K562 (cell line): ENCODE measurements around the gene ACOX2. TPM values are rescaled to one million over a fixed set of nuclear protein-coding genes. Genes with fewer than 3 reads are reported as not detected.

Source experiments
- ATAC-seq: fragments of 200-7000 bp; cut with Tn5 transposase; 3 replicates; pipeline ENCODE4 v1.9.1; 2020; ENCODE audit warnings: moderate library complexity
- BruUV-seq: library from RNA; stranded (reverse); fragments of 400-500 nt; replicated peaks from 2 replicates; lab custom pipeline; 2021; lab: Mats Ljungman, UMichigan
- CTCF ChIA-PET: fragments of 300-600 bp; formaldehyde crosslinking; extraction: SDS; loops from one replicate; lab custom pipeline; 2021; ENCODE audit warnings: low intra/inter-chr PET ratio; lab: Yijun Ruan, JAX
- POLR2A ChIA-PET: fragments of 300-600, 350-650 bp; sonication (Branson Sonifier 250); formaldehyde crosslinking; extraction: SDS; loops from one replicate; lab custom pipeline; 2021; ENCODE audit warnings: antibody characterized with exemption, inconsistent platforms; lab: Yijun Ruan, JAX
- DNase-seq, 4 experiments: peaks; one replicate each; pipeline versions ENCODE4 v3.0.0 to v3.0.0-alpha.2; 2011 to 2018; ENCODE audit warnings: low spot score in 3 of 4, mixed read lengths in 3 of 4; ENCODE audit errors: extremely low read depth in 1 of 4
- FAIRE-seq: peaks from 2 replicates; lab custom pipeline; 2011; peaks lifted over from hg19 to GRCh38; lab: Jason Lieb, UNC
- H2AFZ ChIP-seq: 2 replicates; pipeline ENCODE4 v1.6.0; 2011; ENCODE audit warnings: low read depth, low read length, control low read depth, inconsistent platforms
- H3K27ac ChIP-seq: fragments of 200-600 bp; 3 replicates; pipeline ENCODE4 v1.8.0; 2011; ENCODE audit warnings: low read depth, mild to moderate bottlenecking, control low read depth, inconsistent platforms, low read length, moderate library complexity, mixed read lengths; ENCODE audit errors: extremely low read depth
- H3K27me3 ChIP-seq, 2 experiments: fragments of 300-600 bp in 1 of 2; 2 replicates in 1 of 2; 3 replicates in 1 of 2; pipeline versions ENCODE4 v1.6.0 to v1.8.0; 2011; ENCODE audit warnings: inconsistent platforms in 2 of 2, low read length in 2 of 2, mild to moderate bottlenecking in 1 of 2, mixed read lengths in 1 of 2, moderate library complexity in 1 of 2; ENCODE audit not compliant: control insufficient read depth in 2 of 2, insufficient read depth in 2 of 2
- H3K36me3 ChIP-seq: fragments of 300-600 bp; 3 replicates; pipeline ENCODE4 v1.8.0; 2011; ENCODE audit warnings: mild to moderate bottlenecking, low read length, inconsistent platforms; ENCODE audit not compliant: control insufficient read depth, insufficient read depth
- H3K4me1 ChIP-seq, 2 experiments: fragments of 200-600 bp in 1 of 2; replicated peaks in 1 of 2; 2 replicates in 1 of 2; 3 replicates in 1 of 2; pipeline versions ENCODE4 v1.5.1 to v1.8.0; 2011; ENCODE audit warnings: inconsistent platforms in 2 of 2, low read length in 2 of 2, mild to moderate bottlenecking in 1 of 2, mixed read lengths in 1 of 2, moderate library complexity in 1 of 2; ENCODE audit not compliant: control insufficient read depth in 2 of 2, insufficient read depth in 2 of 2
- H3K4me2 ChIP-seq: 2 replicates; pipeline ENCODE4 v1.6.1; 2011; ENCODE audit warnings: low read length, control low read depth, inconsistent platforms, mixed read lengths; ENCODE audit not compliant: insufficient read depth
- H3K4me3 ChIP-seq: fragments of 200-600 bp; sonication (generic), shearing (Covaris generic); 2 replicates; pipeline ENCODE4 v1.5.1; 2016; ENCODE audit warnings: control low read depth, inconsistent platforms
- H3K79me2 ChIP-seq: fragments of 200-600 bp; 3 replicates; pipeline ENCODE4 v1.8.0; 2011; ENCODE audit warnings: low read length, inconsistent platforms; ENCODE audit not compliant: control insufficient read depth, insufficient read depth
- H3K9ac ChIP-seq, 2 experiments: 2 replicates each; pipeline versions ENCODE4 v1.6.0 to v1.6.1; 2011; ENCODE audit warnings: low read depth in 2 of 2, low read length in 2 of 2, control low read depth in 1 of 2, inconsistent platforms in 1 of 2, mild to moderate bottlenecking in 1 of 2, mixed read lengths in 1 of 2; ENCODE audit not compliant: insufficient read depth in 1 of 2
- H3K9me1 ChIP-seq: one replicate; pipeline ENCODE4 v1.6.0; 2011; ENCODE audit warnings: inconsistent platforms, mild to moderate bottlenecking, low read length, moderate library complexity; ENCODE audit not compliant: control insufficient read depth, insufficient read depth
- H3K9me3 ChIP-seq: replicated peaks from 2 replicates; pipeline ENCODE4 v1.5.1; 2011; ENCODE audit warnings: low read depth, low read length, inconsistent platforms; ENCODE audit not compliant: control insufficient read depth, insufficient read depth
- H4K20me1 ChIP-seq: replicated peaks from 2 replicates; pipeline ENCODE4 v1.6.1; 2011; ENCODE audit warnings: low read length, inconsistent platforms, mixed read lengths; ENCODE audit not compliant: control insufficient read depth, insufficient read depth
- ETS2 ChIP-seq: IDR thresholded peaks from 2 replicates; pipeline ENCODE4 v1.6.1; 2016; ENCODE audit warnings: borderline replicate concordance, missing genetic modification characterization, mild to moderate bottlenecking, moderate library complexity, missing compliant biosample characterization; ENCODE audit not compliant: poor library complexity, severe bottlenecking
- FOS ChIP-seq: IDR thresholded peaks from 3 replicates; pipeline ENCODE4 v1.6.1; 2011; ENCODE audit not compliant: insufficient read length; ENCODE audit errors: extremely low read depth
- RBM17 ChIP-seq: fragments of 200-400 bp; formaldehyde crosslinking; IDR thresholded peaks from 2 replicates; pipeline ENCODE4 v1.6.1; 2017; ENCODE audit warnings: low read depth, mild to moderate bottlenecking, low read length, borderline replicate concordance
- RFX5 ChIP-seq: IDR thresholded peaks from 2 replicates; pipeline ENCODE4 v1.6.1; 2011; ENCODE audit warnings: low read depth, mild to moderate bottlenecking, improper control_type of control experiment, low read length
- SETDB1 ChIP-seq: IDR thresholded peaks from one replicate; pipeline ENCODE4 v1.6.1; 2012; ENCODE audit warnings: low read length, control low read depth, inconsistent platforms
- SRSF3 ChIP-seq: fragments of 200-400 bp; formaldehyde crosslinking; IDR thresholded peaks from 2 replicates; pipeline ENCODE4 v1.6.1; 2016; ENCODE audit warnings: mild to moderate bottlenecking, low read length, moderate library complexity; ENCODE audit not compliant: insufficient read depth
- TRIM24 ChIP-seq, 2 experiments: fragments of 450-650 bp; IDR thresholded peaks; 2 replicates each; pipeline ENCODE4 v1.6.1; 2016
- U2AF2 ChIP-seq: fragments of 200-400 bp; formaldehyde crosslinking; optimal IDR thresholded peaks from 2 replicates; pipeline ENCODE3; 2017; ENCODE audit warnings: low read depth, mild to moderate bottlenecking, low read length
- ZNF175 ChIP-seq: fragments of 200-800 bp; sonication (Bioruptor generic); IDR thresholded peaks from 2 replicates; pipeline ENCODE4 v1.6.1; 2016; ENCODE audit warnings: low read depth, mild to moderate bottlenecking, missing genetic modification characterization, missing compliant biosample characterization
- WGBS: fragments of 100-300 bp; shearing (Covaris generic); methylation state at CpG from one replicate; pipeline ENCODE4 v1.1.6; 2016; ENCODE audit warnings: low coverage, mixed read lengths; ENCODE audit not compliant: insufficient coverage; ENCODE audit errors: missing lambda C conversion rate; 5-methylcytosine and 5-hydroxymethylcytosine counted together
- in situ Hi-C: fragments of 300-500 bp; cut with MboI; formaldehyde crosslinking; loops from 4 replicates; pipeline ENCODE4 v1.15.0; 2018; ENCODE audit warnings: inconsistent platforms, mixed read lengths
- intact Hi-C: fragments of 100-400 bp; cut with micrococcal nuclease; formaldehyde crosslinking; loops from 2 replicates; pipeline ENCODE4 v1.14.2; 2022
- polyA plus RNA-seq, 8 experiments: library from polyadenylated mRNA; depleted of rRNA in 4 of 8; stranded (reverse) in 5 of 8; unstranded in 3 of 8; fragments of >200 nt; fragmentation: Nextera tagmentation in 2 of 8; fragmentation: Illumina TruSeq in 1 of 8; extraction: Ambion mirVana in 2 of 8; extraction: Trizol in 1 of 8; gene quantifications; 2 replicates each; pipeline versions ENCODE4 v1.2.1 to v1.2.3, GENCODE V29; 2011 to 2014; ENCODE audit warnings: inconsistent platforms in 1 of 8, missing spikeins in 1 of 8
- total RNA-seq, 7 experiments: library from RNA; depleted of rRNA in 6 of 7; stranded (reverse); fragments of >200 nt in 6 of 7; fragmentation: Illumina TruSeq in 2 of 7; extraction: Trizol in 2 of 7; gene quantifications; 2 replicates each; pipeline versions ENCODE4 v1.2.1 to v1.2.3, GENCODE V29; 2011 to 2021; ENCODE audit warnings: low replicate concordance in 1 of 7
- TF ChIP-seq, protein P1 (sequence below): sonication (generic); formaldehyde crosslinking; IDR thresholded peaks from 2 replicates; pipeline ENCODE4 v1.8.1; 2023; ENCODE audit warnings: missing genetic modification reagents, mild to moderate bottlenecking, borderline replicate concordance

ACOX2 gene
- total and polyA plus RNA-seq, 9 of the 15 experiments (the other 6 are each of a cell fraction or from before 2014, with no cell fraction given), result 0.15 TPM; not detected in 8

DNA sequence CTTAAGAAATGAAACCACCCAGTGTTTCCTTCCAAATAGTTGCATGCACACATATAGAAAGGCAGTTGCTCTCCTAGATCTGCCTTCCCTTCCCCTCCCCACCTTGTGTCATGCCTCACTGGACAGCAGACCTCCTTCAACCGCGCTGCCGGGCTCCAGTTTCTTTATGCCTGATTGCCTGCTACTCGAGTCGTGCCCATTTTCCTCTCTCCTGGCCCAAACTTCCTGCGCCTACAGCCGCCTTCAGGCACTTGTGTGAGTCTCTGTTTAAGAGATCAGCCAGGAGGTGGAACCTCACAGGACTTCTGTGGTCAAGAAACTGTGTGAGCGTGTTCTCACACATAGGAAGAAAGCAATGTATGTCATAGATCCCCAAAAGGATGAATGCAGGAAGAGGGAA lies 49.0 kb upstream of the ACOX2 start:
- Histone ChIP-seq H3K4me3 (no peak overlapping the region), H3K4me2 (no peak overlapping the region), H3K9me3 (no peaks in the 10 kb centered on the region), H3K4me1 (peaks cover 0 to 12% of the 10 kb centered on the region in 2 experiments; a peak in 3 of 5 replicates), H3K27me3 (peaks cover 9 to 62% of the 10 kb centered on the region in 2 experiments; a peak in 4 of 5 replicates), H3K27ac (no peak overlapping the region), H4K20me1 (peaks cover 5% of the 10 kb centered on the region; the same call in 1 of the 2 replicates), H3K9ac (no peak overlapping the region), H2AFZ (no peak overlapping the region), H3K36me3 (no peaks in the 10 kb centered on the region), H3K9me1 (no peaks in the 10 kb centered on the region), H3K79me2 (no peaks in the 10 kb centered on the region)
- intact Hi-C loops, result no loop called here
- BruUV-seq, result no TSS peak
- WGBS, result 0% methylated on average over 5 of the region's 8 CpGs
- ChIA-PET POLR2A (no interaction called here), CTCF (no interaction called here)
- no peak for DNase-seq
- TF ChIP-seq RFX5 (no peak), RBM17 (no peak), ZNF175 (CRISPR knock-in tag) (no peak), TRIM24 (IDR thresholded peaks at IDR 0.05) (no peak), SRSF3 (no peak), FOS (no peak), SETDB1 (no peak), ETS2 (no peak), U2AF2 (no peak)
- TF ChIP-seq, protein P1, sequence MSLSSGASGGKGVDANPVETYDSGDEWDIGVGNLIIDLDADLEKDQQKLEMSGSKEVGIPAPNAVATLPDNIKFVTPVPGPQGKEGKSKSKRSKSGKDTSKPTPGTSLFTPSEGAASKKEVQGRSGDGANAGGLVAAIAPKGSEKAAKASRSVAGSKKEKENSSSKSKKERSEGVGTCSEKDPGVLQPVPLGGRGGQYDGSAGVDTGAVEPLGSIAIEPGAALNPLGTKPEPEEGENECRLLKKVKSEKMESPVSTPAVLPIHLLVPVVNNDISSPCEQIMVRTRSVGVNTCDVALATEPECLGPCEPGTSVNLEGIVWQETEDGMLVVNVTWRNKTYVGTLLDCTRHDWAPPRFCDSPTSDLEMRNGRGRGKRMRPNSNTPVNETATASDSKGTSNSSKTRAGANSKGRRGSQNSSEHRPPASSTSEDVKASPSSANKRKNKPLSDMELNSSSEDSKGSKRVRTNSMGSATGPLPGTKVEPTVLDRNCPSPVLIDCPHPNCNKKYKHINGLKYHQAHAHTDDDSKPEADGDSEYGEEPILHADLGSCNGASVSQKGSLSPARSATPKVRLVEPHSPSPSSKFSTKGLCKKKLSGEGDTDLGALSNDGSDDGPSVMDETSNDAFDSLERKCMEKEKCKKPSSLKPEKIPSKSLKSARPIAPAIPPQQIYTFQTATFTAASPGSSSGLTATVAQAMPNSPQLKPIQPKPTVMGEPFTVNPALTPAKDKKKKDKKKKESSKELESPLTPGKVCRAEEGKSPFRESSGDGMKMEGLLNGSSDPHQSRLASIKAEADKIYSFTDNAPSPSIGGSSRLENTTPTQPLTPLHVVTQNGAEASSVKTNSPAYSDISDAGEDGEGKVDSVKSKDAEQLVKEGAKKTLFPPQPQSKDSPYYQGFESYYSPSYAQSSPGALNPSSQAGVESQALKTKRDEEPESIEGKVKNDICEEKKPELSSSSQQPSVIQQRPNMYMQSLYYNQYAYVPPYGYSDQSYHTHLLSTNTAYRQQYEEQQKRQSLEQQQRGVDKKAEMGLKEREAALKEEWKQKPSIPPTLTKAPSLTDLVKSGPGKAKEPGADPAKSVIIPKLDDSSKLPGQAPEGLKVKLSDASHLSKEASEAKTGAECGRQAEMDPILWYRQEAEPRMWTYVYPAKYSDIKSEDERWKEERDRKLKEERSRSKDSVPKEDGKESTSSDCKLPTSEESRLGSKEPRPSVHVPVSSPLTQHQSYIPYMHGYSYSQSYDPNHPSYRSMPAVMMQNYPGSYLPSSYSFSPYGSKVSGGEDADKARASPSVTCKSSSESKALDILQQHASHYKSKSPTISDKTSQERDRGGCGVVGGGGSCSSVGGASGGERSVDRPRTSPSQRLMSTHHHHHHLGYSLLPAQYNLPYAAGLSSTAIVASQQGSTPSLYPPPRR (CRISPR knock-in tag), result no peak
- in situ Hi-C loops, result no loop called here
- ATAC-seq, result no peak
- no peak for FAIRE-seq
